ENCODE data around the gene CDHR3. TPM values are rescaled to one million over a fixed set of nuclear protein-coding genes. Genes with fewer than 3 reads are reported as not detected.

Gene CDHR3
- total and polyA plus RNA-seq, 10 of the 15 experiments (the other 5 are each of a cell fraction or from before 2014, with no cell fraction given) = 0.06 to 0.11 TPM; not detected in 8

- CTCF ChIA-PET = interaction anchor here (0.8 to 2.9 kb wide), 6 partner anchors 19 to 91 kb away, joined by 3 to 16 read pairs (median 4); no protein-coding TSS in a partner anchor
Observed at GRCh38 chr7:106076537-106076936, 113.5 kb downstream of the CDHR3 start.

More at GRCh38 chr7:106076537-106076936, 113.5 kb downstream of the CDHR3 start:
- Histone ChIP-seq H3K36me3 (ENCODE audit: control insufficient read depth in 2 of 2, insufficient read depth in 2 of 2, low read length in 1 of 2) (no peaks in the 10 kb centered on the region), H3K27me3 (replicated peaks in 1 of 2; ENCODE audit: control insufficient read depth in 2 of 2, insufficient read depth in 2 of 2, low read length in 1 of 2) (no peaks in the 10 kb centered on the region), H3K4me2 (ENCODE audit: control insufficient read depth, insufficient read depth) (no peak overlapping the region), H2AFZ (ENCODE audit: control insufficient read depth, low read depth, low read length) (no peak overlapping the region), H3K79me2 (ENCODE audit: control insufficient read depth, insufficient read depth, low read length) (no peaks in the 10 kb centered on the region), H4K20me1 (ENCODE audit: control insufficient read depth, insufficient read depth) (no peaks in the 10 kb centered on the region), H3K4me1 (ENCODE audit: control insufficient read depth, insufficient read depth, low read length) (peaks cover 39% of the 10 kb centered on the region), H3K9me3 (replicated peaks; ENCODE audit: control insufficient read depth, insufficient read depth, low read length) (no peaks in the 10 kb centered on the region), H3K4me3 (no peak overlapping the region), H3K27ac (ENCODE audit: control insufficient read depth, insufficient read depth) (no peak overlapping the region), H3K9ac (ENCODE audit: control insufficient read depth, insufficient read depth, low read length) (no peak overlapping the region)
- no peak for FAIRE-seq
- 64% methylated on average over 2 of the region's 2 CpGs for WGBS (ENCODE audit: insufficient coverage, insufficient replicate concordance, low lambda C conversion rate, missing lambda C conversion rate)
- in situ Hi-C loops (cut with MboI) (no loop called here), intact Hi-C loops (cut with micrococcal nuclease; ENCODE audit: unreplicated experiment) (no loop called here)
- ChIA-PET SMC1A (ENCODE audit: uncharacterized antibody, unreplicated experiment) (interaction anchor here (1.1 to 10.3 kb wide), 8 partner anchors 8 to 77 kb away, joined by 3 to 94 read pairs (median 4); no protein-coding TSS in a partner anchor), POLR2A (interaction anchor here (2.5 kb wide), 1 partner anchor 18 kb away, joined by 7 read pairs; no protein-coding TSS in a partner anchor), RAD21 (ENCODE audit: unreplicated experiment) (interaction anchor here (1.3 to 8.3 kb wide), 3 partner anchors 18 to 77 kb away, joined by 4 to 118 read pairs (median 4); no protein-coding TSS in a partner anchor)
- no peak for DNase-seq (ENCODE audit: low read depth, low spot score)
- no TSS peak for BruUV-seq (replicated peaks)
- TF ChIP-seq KAT2A (conservative IDR thresholded peaks at IDR 0.05; ENCODE audit: control insufficient read depth, low read depth, low read length) = no peak
- no peak for TF ChIP-seq MYC (IDR thresholded peaks at IDR 0.05; ENCODE audit: insufficient read depth, insufficient read length, insufficient replicate concordance, low read length, severe bottlenecking)
- no peak for TF ChIP-seq NFIC (IDR thresholded peaks at IDR 0.05; ENCODE audit: low read depth, low read length)
- no peak for TF ChIP-seq KLF5 (IDR thresholded peaks at IDR 0.05; ENCODE audit: partially characterized antibody)
- TF ChIP-seq ZNF384 (IDR thresholded peaks at IDR 0.05; ENCODE audit: borderline replicate concordance, low read depth, low read length) = no peak
- no peak for TF ChIP-seq PBX3 (IDR thresholded peaks at IDR 0.05; ENCODE audit: insufficient replicate concordance, low read depth, low read length)
- TF ChIP-seq E2F8 (IDR thresholded peaks at IDR 0.05; ENCODE audit: low read depth, partially characterized antibody) = no peak
- no peak for TF ChIP-seq STAT1 (conservative IDR thresholded peaks at IDR 0.05)
- no peak for ATAC-seq

Measured in GM12878 (cell line).